MG63 (cell line): ENCODE measurements around the gene TLDC2. TPM values are rescaled to one million over a fixed set of nuclear protein-coding genes. Genes with fewer than 3 reads are reported as not detected.
"Not testable (repeated sequence)": the region's sequence is repeated elsewhere in the genome, so short reads cannot be mapped to it uniquely, and the experiment has no call there.

ENCODE experiments used
- DNase-seq: peaks from one replicate; pipeline ENCODE4 v3.0.0-alpha.2; 2020
- H3K27me3 ChIP-seq: fragments of 250-450 bp; sonication (Bioruptor Pico); 2 replicates; pipeline ENCODE4 v1.5.1; 2020; ENCODE audit warnings: mild to moderate bottlenecking, moderate library complexity
- H3K36me3 ChIP-seq: fragments of 250-450 bp; sonication (Bioruptor Pico); 2 replicates; pipeline ENCODE4 v1.5.1; 2020; ENCODE audit warnings: mild to moderate bottlenecking, moderate library complexity
- H3K4me3 ChIP-seq: fragments of 250-450 bp; sonication (Bioruptor Pico); 2 replicates; pipeline ENCODE4 v1.5.1; 2020; ENCODE audit warnings: mild to moderate bottlenecking, moderate library complexity
- H3K9me3 ChIP-seq: fragments of 250-450 bp; sonication (Bioruptor Pico); 2 replicates; pipeline ENCODE4 v1.5.1; 2020; ENCODE audit warnings: mild to moderate bottlenecking, moderate library complexity
- total RNA-seq: library from RNA; depleted of rRNA; stranded (reverse); fragments of >200 nt; shearing (Covaris generic); gene quantifications from 2 replicates; pipeline ENCODE4 v1.2.3, GENCODE V29; 2014; ENCODE audit warnings: low replicate concordance; rRNA removed

Gene TLDC2
- not detected in 2 replicates for total RNA-seq

GRCh38 chr20:36875702-36876472, at the start of gene TLDC2:
TLDC2 (plus strand) TSS chr20:36876138; CDS start chr20:36876175, 37 bp downstream.
- DNase-seq: no peak
- Histone ChIP-seq H3K9me3 (no peaks in the 10 kb centered on the region), H3K36me3 (no peaks in the 10 kb centered on the region), H3K4me3 (no peak within 1 kb of the TSS), H3K27me3 (no peaks in the 10 kb centered on the region)

- no peak for DNase-seq
- Histone ChIP-seq H3K4me3 (no peak overlapping the region), H3K9me3 (no peaks in the 10 kb centered on the region), H3K27me3 (no peaks in the 10 kb centered on the region), H3K36me3 (peaks cover 85% of the 10 kb centered on the region)
Measured at GRCh38 chr20:36826554-36827244, 49.2 kb upstream of the TLDC2 start.

GRCh38 chr20:36827541-36828279, 48.2 kb upstream of the TLDC2 start:
- Histone ChIP-seq H3K9me3 (no peaks in the 10 kb centered on the region), H3K4me3 (no peak overlapping the region), H3K27me3 (no peaks in the 10 kb centered on the region), H3K36me3 (peaks cover 77% of the 10 kb centered on the region)
- DNase-seq: no peak

GRCh38 chr20:36830791-36831691, 44.9 kb upstream of the TLDC2 start:
- H3K36me3 ChIP-seq: peaks cover 60% of the 10 kb centered on the region
- no peaks in the 10 kb centered on the region for H3K9me3 ChIP-seq
- DNase-seq: peak; percentile 99
- H3K27me3 ChIP-seq: no peaks in the 10 kb centered on the region
- H3K4me3 ChIP-seq: no peak overlapping the region

GRCh38 chr20:36832791-36833190, 43.1 kb upstream of the TLDC2 start:
- no peaks in the 10 kb centered on the region for H3K9me3 ChIP-seq
- H3K4me3 ChIP-seq: no peak overlapping the region
- no peak for DNase-seq
- no peaks in the 10 kb centered on the region for H3K27me3 ChIP-seq
- H3K36me3 ChIP-seq: peaks cover 56% of the 10 kb centered on the region

GRCh38 chr20:36833275-36834020, 42.5 kb upstream of the TLDC2 start:
- Histone ChIP-seq H3K36me3 (peaks cover 56% of the 10 kb centered on the region), H3K27me3 (no peaks in the 10 kb centered on the region), H3K4me3 (no peak overlapping the region), H3K9me3 (no peaks in the 10 kb centered on the region)
- peak; percentile 98 for DNase-seq

- no peaks in the 10 kb centered on the region for H3K27me3 ChIP-seq
- H3K36me3 ChIP-seq: peaks cover 58% of the 10 kb centered on the region
- no peak for DNase-seq
- no peaks in the 10 kb centered on the region for H3K9me3 ChIP-seq
- H3K4me3 ChIP-seq: no peak overlapping the region
Measured at GRCh38 chr20:36835025-36835424, 40.9 kb upstream of the TLDC2 start.

- Histone ChIP-seq H3K27me3 (no peaks in the 10 kb centered on the region), H3K4me3 (no peak overlapping the region), H3K36me3 (peaks cover 56% of the 10 kb centered on the region), H3K9me3 (no peaks in the 10 kb centered on the region)
- peak; percentile 98 for DNase-seq
Measured at GRCh38 chr20:36835453-36836198, 40.3 kb upstream of the TLDC2 start.

- H3K36me3 ChIP-seq: peaks cover 61% of the 10 kb centered on the region
- no peak overlapping the region for H3K4me3 ChIP-seq
- peak; percentile 70 for DNase-seq
- H3K9me3 ChIP-seq: no peaks in the 10 kb centered on the region
- H3K27me3 ChIP-seq: no peaks in the 10 kb centered on the region
Measured at GRCh38 chr20:36836591-36837269, 39.2 kb upstream of the TLDC2 start.

GRCh38 chr20:36838376-36838775, 37.6 kb upstream of the TLDC2 start:
- not testable (repeated sequence) for H3K4me3 ChIP-seq, H3K9me3 ChIP-seq, DNase-seq, H3K27me3 ChIP-seq
- H3K36me3 ChIP-seq: peaks cover 65% of the 10 kb centered on the region

GRCh38 chr20:36839150-36839549, 36.8 kb upstream of the TLDC2 start:
- H3K9me3 ChIP-seq: no peaks in the 10 kb centered on the region
- H3K27me3 ChIP-seq: no peaks in the 10 kb centered on the region
- no peak for DNase-seq
- H3K36me3 ChIP-seq: peaks cover 71% of the 10 kb centered on the region
- H3K4me3 ChIP-seq: no peak overlapping the region

- H3K9me3 ChIP-seq, H3K27me3 ChIP-seq, DNase-seq, H3K4me3 ChIP-seq: not testable (repeated sequence)
- peaks cover 73% of the 10 kb centered on the region for H3K36me3 ChIP-seq
Measured at GRCh38 chr20:36841030-36841429, 34.9 kb upstream of the TLDC2 start.

GRCh38 chr20:36845288-36845971, 30.5 kb upstream of the TLDC2 start:
- H3K9me3 ChIP-seq: no peaks in the 10 kb centered on the region
- no peak for DNase-seq
- no peaks in the 10 kb centered on the region for H3K27me3 ChIP-seq
- H3K36me3 ChIP-seq: peaks cover 53% of the 10 kb centered on the region
- H3K4me3 ChIP-seq: no peak overlapping the region

- H3K36me3 ChIP-seq: peaks cover 62% of the 10 kb centered on the region
- no peak overlapping the region for H3K4me3 ChIP-seq
- H3K9me3 ChIP-seq: no peaks in the 10 kb centered on the region
- DNase-seq: peak; percentile 57
- H3K27me3 ChIP-seq: no peaks in the 10 kb centered on the region
Measured at GRCh38 chr20:36847009-36847709, 28.8 kb upstream of the TLDC2 start.
